GM13977 (cell line): ENCODE measurements around the gene WASL.

ENCODE experiments used
- DNase-seq: peaks from one replicate; pipeline ENCODE4 v3.0.0; 2012; ENCODE audit warnings: low spot score
- in situ Hi-C: fragments of 300-500 bp; cut with MboI; formaldehyde crosslinking; loops from one replicate; pipeline ENCODE4 v1.12.0; 2022; ENCODE audit warnings: low sequenced_read_pairs, low pct_unique_long_range_greater_than_20kb, mixed read lengths, inconsistent platforms; ENCODE audit not compliant: unreplicated experiment
- TF ChIP-seq, protein P1 (sequence below): IDR thresholded peaks from 2 replicates; pipeline ENCODE4 v1.5.1; 2012; ENCODE audit warnings: mild to moderate bottlenecking, control low read depth; ENCODE audit not compliant: insufficient read depth; ENCODE audit errors: extremely low read depth, missing control alignments

The WASL gene

DNA sequence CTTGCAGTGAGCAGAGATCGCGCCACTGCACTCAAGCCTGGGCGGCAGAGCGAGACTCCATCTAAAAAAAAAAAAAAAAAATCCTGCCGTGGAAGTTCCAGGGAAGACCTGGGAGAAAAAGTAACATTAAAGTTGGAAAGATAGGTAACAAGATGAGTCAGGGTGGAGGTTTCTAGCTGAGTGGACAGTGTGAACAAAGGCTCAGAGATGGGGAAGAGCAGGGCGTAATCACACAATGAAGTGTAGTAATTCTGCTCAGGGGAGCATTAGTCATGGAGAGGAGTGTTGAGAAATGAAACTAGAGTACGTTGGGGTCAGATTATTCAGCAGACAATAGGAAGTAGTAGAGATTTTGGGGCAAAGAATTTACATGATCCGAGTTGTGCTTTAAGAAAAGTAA lies 21.6 kb upstream of the WASL start:
- TF ChIP-seq, protein P1, sequence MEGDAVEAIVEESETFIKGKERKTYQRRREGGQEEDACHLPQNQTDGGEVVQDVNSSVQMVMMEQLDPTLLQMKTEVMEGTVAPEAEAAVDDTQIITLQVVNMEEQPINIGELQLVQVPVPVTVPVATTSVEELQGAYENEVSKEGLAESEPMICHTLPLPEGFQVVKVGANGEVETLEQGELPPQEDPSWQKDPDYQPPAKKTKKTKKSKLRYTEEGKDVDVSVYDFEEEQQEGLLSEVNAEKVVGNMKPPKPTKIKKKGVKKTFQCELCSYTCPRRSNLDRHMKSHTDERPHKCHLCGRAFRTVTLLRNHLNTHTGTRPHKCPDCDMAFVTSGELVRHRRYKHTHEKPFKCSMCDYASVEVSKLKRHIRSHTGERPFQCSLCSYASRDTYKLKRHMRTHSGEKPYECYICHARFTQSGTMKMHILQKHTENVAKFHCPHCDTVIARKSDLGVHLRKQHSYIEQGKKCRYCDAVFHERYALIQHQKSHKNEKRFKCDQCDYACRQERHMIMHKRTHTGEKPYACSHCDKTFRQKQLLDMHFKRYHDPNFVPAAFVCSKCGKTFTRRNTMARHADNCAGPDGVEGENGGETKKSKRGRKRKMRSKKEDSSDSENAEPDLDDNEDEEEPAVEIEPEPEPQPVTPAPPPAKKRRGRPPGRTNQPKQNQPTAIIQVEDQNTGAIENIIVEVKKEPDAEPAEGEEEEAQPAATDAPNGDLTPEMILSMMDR: no peak
- in situ Hi-C loops: no loop called here
- peak; percentile 68 for DNase-seq

DNA sequence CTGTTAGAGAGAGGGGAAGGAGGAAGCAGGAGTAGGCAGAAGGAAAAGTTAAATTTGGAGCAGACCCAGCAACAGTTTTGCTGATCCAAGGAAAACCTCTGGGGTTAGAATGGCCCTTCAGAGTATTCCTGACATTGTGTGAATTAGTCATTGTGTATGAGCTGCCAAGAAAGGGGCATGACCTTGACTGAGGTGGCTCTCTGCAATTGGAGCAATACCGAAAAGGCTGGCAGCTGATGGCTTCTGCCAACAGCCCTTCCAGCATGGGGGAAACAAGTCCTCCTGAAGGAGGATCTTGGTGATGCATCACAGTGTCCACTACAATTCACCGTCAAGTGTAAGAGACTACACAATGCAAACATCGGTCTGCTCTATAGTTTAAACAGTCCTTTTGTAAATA lies 20.6 kb upstream of the WASL start:
- in situ Hi-C loops: no loop called here
- TF ChIP-seq, protein P1: no peak
- DNase-seq: no peak

DNA sequence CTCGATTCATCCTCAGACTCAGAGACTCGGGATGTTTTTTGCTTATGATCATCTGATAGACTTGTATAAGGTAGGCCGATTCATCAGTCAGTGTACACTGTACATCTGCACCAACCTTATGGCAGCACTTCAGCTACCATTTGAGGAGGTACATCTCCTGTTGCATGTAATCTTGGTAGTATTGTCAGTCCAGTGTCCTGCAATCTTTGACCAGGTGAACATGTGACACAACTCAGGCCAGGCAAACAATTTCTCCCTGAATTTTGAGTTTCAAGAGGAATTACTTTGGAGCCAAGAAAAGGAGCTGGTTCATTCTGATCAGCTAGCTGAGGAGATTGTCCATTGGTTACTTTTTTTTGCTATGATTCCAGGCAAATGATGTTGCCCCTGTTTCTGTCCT lies 19.7 kb upstream of the WASL start:
- in situ Hi-C loops: no loop called here
- TF ChIP-seq, protein P1: no peak
- DNase-seq: no peak

DNA sequence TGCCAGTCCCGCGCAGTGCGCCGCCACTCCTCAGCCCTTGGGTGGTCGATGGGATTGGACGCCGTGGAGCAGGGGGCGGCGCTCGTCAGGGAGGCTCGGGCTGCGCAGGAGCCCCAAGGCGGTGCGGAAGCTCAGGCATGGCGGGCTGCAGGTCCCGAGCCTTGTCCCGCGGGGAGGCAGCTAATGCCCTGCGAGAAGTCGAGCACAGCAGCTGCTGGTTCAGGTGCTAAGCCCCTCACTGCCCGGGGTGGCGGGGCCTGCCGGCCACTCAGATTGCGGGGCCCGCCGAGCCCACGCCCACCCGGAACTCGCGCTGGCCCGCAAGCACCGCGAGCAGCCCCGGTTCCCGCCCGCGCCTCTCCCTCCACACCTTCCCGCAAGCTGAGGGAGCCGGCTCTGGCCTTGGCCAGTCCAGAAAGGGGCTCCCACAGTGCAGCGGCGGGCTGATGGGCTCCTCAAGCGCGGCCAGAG lies 14.4 kb upstream of the WASL start:
- DNase-seq: no peak
- in situ Hi-C loops: no loop called here
- TF ChIP-seq, protein P1: no peak

DNA sequence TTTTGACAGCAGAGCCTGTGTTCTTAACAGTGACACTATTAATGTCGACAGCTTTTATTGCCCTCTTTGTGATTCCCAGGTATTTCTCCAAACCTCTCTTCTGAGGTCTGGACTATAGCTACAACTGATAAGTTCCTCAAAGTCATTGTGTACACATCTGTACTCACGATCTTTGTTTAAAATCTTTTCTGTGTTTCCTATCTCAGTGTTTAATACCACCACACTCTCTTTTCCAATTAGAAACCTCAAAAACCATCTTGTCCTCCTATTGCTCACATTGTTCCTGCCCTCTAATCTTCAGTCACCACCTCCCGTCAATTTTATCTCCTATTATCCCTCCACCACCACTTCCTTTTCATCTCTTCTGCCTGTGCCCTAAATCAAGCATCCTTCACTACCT lies 12.9 kb upstream of the WASL start:
- TF ChIP-seq, protein P1: no peak
- in situ Hi-C loops: no loop called here
- no peak for DNase-seq

DNA sequence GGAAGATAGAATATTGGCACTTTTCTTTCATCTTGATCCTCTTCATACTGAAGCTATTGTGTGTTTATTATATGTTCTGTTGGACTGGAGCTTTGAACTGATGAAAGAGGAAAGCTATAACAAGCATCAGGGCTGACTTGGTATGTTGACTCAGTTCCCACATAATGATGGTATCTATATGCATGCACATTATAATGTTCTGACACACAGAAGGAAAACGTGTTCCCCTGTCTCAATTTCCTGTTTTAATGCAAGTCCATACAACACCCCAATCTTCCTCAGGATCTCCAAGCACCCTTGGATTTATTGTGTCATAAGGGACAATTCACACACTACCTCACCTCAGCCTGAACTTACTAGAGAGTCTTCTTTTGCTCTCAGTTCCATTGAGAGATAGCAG lies 8.3 kb upstream of the WASL start:
- TF ChIP-seq, protein P1: no peak
- in situ Hi-C loops: no loop called here
- DNase-seq: no peak

DNA sequence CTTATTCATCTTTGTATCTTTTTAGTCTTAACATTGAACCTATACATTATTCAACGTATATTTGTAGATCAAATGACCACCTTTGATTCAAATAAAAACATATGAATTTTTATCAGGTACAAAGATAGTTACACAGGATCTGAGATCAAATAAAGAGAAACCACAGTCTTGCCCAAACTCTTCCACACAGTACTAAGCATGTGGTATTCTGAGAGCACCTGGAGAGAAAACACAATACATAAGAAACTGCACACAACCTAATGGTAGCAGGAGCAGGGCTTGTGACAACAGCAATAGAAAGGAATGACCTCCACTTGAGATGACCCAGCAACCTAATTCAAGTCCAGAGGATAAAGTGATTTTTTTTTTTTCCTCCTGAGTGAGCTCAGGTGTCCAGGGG lies 6.5 kb upstream of the WASL start:
- TF ChIP-seq, protein P1: no peak
- in situ Hi-C loops: no loop called here
- no peak for DNase-seq
